HG03442 (cell line): ENCODE data around the gene PTCHD4.

Source experiments
- ATAC-seq: cut with Tn5 transposase; IDR thresholded peaks from one replicate; pipeline ENCODE4 v1.9.1; 2021; ENCODE audit warnings: mild to moderate bottlenecking, moderate library complexity; ENCODE audit not compliant: unreplicated experiment

Gene PTCHD4

DNA sequence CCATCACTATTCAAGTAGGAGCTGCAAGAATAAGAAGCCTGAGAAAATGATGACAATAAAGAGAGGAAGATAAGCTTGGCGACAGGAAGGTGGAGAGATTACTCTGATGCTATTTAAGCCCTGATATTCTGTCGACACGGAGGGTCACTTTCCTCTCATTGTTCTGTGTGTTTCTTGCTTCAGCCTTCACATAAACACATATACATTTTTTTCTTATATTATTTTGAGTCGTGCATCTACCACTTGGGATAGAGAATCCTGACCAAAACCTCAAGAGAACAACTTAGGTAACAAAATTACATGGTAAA, 10.5 kb downstream of the PTCHD4 start:
- ATAC-seq, result no peak

- ATAC-seq, result no peak
Observed at GRCh38 chr6:48099713-48100587, 11.0 kb downstream of the PTCHD4 start.

- ATAC-seq, result no peak
Observed at GRCh38 chr6:48098923-48099322, 12.1 kb downstream of the PTCHD4 start.

DNA sequence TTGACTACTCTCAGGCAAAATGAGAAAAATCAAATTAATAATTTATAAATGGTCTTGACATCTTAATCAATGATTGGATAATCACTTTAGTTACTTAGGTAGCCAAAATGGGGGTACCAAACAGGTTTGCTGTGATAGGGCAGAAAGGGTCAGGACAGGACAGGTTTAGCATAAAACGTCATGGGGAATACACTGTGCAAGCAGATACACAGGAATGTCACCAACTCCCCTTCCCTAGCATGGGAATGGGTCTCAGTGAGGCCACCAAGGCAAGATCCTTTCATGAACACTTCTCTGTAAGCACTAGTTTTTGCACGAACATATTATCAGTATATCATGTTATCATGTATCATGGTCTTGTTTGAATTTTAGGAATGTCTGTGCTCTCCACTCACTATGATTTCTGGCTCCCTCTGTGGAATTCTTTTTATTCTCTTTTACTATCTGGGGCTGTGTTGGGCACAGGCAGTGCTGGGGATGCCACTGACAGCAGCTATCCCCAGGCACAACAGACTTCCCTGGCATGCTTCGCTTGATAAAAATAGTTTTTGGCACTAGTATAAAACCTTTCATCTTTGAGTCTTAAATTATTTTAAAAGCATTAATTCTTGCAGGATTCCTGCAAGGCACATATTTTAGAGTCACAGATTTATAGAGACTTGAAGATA, 18.3 kb downstream of the PTCHD4 start:
- ATAC-seq, result no peak

DNA sequence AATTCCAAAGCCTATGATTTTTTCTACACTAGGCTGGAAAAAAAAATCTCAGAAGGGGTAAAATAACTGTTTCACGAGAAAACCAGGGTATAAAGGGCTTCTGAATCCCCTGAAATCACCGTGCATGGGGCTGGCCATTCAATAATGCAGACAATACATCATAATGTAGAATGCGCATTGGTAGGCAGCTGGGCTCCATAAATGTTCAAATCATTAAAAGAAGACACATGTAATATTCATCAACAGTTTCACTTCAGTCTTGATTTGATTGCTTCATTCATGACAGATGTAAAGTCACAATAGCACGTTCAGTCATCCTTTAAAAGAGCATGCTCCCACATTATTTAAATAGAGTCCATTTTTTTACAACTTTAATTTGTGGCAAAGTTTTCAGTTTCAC, 20.5 kb downstream of the PTCHD4 start:
- no peak for ATAC-seq

- no peak for ATAC-seq
Observed at GRCh38 chr6:48087448-48087847, 23.5 kb downstream of the PTCHD4 start.

DNA sequence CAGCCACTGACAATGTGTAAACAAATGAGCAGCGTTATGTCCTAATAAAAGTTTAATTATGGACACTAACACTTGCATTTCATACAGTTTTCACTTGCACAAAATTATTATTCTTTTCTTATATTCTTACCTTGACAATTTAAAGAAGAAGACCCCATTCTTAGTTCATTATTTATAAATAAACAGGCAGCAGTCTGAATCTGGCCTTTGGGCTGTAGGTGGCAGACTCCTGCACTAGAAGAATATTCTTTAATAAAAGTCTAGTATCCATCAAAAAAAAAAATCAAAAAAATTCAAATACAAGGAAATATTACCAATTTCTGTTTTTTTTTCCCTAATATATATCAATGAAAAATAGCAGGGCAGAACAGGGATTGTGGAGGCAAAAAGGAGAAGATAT, 24.8 kb downstream of the PTCHD4 start:
- ATAC-seq, result no peak

DNA sequence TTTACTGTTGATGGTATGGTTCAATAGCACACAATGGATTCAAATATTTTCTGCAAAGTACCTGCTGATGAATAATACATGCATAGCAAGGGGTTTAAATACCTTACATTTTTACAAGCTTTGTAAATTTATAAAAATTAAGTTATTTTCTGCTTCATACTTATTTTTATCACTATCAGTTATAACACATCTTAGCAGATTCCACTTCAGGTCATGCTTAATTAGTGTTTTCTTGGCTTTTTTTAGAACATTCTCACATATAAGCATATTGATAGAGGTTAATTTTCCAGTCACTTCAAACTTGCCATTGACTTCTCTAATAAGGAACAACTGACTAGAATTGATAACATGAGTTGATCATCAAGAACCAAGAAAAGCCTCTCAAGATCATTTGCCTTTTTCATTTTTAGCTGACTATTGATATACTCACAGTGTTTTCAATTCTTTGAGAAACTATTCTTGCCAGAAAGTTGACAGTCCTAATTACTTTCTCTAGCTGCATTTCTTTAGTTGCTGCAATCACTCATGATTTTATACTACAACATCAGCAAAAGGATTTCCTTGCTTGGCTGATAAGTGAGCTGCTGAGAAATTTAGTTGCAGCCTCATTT, 25.8 kb downstream of the PTCHD4 start:
- ATAC-seq, result no peak

GRCh38 chr6:48084201-48084600, 26.8 kb downstream of the PTCHD4 start:
- no peak for ATAC-seq

DNA sequence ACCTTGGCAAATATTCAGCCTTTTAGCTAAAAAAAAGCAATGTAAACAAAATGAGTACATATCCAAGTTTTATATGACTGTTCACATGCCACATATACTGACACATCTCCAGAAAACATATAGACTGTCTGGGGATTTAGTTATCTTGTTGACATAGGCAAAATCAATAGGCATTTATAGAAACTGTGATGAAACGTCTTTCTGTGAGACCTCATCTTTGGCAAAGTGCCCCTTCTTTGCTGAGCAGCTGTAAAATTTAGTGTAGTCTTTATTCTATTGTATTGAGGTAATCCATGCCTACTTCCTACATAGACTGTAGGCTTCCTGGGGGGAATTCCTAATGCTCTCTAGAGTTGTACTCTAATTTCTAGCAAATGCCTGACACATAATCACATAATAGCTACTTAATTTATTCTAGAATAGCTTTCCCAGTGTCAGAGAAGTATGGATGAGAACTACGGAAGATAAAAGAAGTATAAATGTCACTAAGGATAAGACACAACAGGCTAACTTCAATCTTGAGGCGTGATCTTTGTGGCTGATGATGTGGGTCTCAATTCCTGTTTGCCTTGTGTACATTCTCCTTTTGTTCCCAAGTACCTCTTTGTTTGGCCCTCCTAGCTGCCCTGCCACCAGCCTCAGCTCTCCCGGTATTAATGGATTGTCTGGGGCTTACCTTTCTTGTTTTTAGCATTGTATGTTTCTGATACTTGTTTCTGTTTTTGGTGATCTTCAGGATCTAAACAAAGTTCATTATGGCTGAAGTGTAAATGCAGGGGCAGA, 30.6 kb downstream of the PTCHD4 start:
- no peak for ATAC-seq

GRCh38 chr6:48078120-48078519, 32.9 kb downstream of the PTCHD4 start:
- ATAC-seq, result no peak

DNA sequence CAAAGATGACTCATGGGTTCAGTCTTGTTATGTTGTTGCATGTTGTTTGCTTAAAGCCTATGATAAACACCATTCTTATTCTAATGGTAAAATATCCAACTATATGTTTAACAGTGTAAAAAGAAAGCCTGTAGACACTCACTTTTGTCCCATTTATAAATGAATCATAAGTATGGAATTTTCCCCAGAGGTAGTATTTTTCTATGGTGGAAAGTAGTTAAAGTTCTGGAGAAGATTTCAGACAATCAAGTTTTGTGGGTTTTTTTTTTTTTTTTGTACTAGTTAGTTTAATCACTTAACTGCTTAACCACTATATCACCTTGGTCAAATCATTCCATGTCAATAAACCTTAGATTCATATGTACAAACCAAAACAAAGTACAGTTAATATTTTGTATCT, 35.8 kb downstream of the PTCHD4 start:
- ATAC-seq, result no peak

GRCh38 chr6:48073976-48074767, 36.8 kb downstream of the PTCHD4 start:
- ATAC-seq, result no peak

DNA sequence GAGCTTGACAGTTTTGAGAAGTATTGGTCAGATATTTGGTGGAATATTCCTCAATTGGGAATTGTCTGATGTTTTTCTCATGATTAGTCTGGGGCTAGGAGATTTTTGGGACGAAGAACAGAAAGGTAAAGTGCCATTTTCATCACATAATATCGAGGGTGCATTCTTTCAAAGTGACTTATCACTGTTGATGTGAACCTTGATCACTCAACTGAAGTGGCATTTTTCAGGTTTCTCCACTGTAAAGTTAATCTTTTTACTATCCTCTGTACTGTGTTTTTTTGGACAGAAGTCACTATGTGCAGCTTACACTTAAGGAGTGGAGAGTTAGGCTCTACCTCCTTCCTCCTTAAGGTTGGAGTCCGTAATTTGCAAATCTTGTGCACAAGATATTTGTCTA, 39.2 kb downstream of the PTCHD4 start:
- no peak for ATAC-seq

- ATAC-seq, result no peak
Observed at GRCh38 chr6:48069280-48069679, 41.7 kb downstream of the PTCHD4 start.

DNA sequence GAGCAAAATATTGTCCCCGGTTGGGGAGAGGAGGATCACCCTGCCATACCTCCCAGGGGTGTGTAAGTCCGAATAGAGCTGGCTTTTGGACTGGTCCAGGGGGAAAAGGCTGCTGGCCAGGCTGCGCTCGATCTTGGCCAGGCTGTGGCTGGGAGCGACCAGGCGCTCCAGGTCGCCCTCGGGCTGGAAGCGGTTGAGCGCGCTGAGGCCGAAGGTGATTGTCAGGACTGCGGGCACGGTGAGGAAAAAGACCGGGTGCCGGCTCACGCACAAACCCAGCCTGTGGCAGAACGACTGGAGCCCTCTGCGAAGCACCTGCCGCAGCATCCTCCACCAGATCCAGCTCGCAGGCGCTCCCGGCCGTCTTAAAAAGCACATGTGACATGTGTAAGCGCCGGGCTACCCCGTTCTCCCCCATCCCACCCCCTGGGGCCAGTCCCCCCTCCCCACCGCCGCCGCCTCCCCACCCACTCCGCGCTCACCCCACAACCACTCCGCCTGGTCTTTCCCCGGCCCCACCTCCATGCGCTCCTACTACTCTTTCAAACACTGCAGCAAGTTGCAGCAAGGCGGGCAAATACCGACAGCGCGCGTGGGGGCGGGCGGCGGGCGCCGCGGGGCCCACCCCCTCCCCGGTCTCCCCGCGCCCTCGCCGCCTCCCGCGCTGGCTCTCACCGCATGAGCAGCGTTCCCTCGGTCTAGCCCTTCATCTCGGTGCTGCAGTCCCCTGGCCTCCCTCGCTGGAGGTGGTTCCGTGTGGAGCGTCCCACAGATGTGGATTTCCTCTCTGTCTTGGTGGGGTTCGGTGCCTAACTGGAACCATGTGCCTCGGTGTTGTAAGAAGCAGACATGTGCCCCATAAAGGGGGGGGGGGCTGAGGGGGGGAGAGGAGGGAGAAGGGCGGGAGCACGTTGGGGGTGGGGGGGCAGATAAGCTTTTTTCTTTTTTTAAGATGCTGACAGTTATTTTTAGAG, 42.4 kb downstream of the PTCHD4 start:
- ATAC-seq, result no peak

DNA sequence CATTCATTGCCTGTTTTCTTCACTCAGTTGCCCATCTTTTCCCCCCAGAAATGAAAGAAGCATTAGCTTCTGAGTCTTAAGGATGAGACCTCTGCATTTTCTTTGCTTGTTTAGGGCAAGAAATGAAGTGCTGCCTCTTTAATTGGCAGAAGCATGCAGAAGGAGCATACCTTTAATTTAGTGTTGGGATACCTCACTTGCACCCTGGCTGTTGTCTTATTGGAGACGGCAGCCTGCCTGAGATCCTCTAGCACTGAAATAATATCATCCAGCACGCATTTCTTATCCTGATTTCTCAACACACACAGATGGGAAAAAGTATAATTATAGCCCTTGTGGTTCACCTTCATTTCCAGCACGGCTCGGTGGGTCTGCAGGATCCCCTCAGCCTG, 43.1 kb downstream of the PTCHD4 start:
- no peak for ATAC-seq

GRCh38 chr6:48067148-48067712, 43.8 kb downstream of the PTCHD4 start:
- ATAC-seq, result no peak
